GM06990 (cell line): ENCODE data around the gene DNASE2B.

Experiments used
- DNase-seq: peaks from one replicate; pipeline ENCODE4 v3.0.0-alpha.2; 2011; ENCODE audit not compliant: insufficient read length; ENCODE audit errors: extremely low read depth
- H3K27me3 ChIP-seq: replicated peaks from 2 replicates; pipeline ENCODE4 v1.6.0; 2011; ENCODE audit warnings: low read length; ENCODE audit not compliant: control insufficient read depth, insufficient read depth
- H3K36me3 ChIP-seq: 2 replicates; pipeline ENCODE4 v1.5.1; 2011; ENCODE audit warnings: low read length; ENCODE audit not compliant: control insufficient read depth, insufficient read depth
- H3K4me3 ChIP-seq: replicated peaks from 2 replicates; pipeline ENCODE4 v1.5.1; 2011; ENCODE audit warnings: low read depth, mild to moderate bottlenecking, control low read depth, low read length
- CTCF ChIP-seq: IDR thresholded peaks from 2 replicates; pipeline ENCODE4 v1.5.1; 2011; ENCODE audit warnings: low read length, control low read depth, mild to moderate bottlenecking, inconsistent platforms; ENCODE audit not compliant: insufficient read depth, poor library complexity, severe bottlenecking

The DNASE2B gene

GRCh38 chr1:84398175-84399155 lies at the start of gene DNASE2B:
DNASE2B (plus strand) TSS chr1:84398484; CDS start chr1:84398565, 81 bp downstream.
- no peaks in the 10 kb centered on the region for H3K27me3 ChIP-seq
- H3K4me3 ChIP-seq, result no peak within 1 kb of the TSS
- DNase-seq, result no peak
- no peaks in the 10 kb centered on the region for H3K36me3 ChIP-seq
- no peak for TF ChIP-seq CTCF

- DNase-seq, result no peak
- no peak for TF ChIP-seq CTCF
- H3K36me3 ChIP-seq, result no peaks in the 10 kb centered on the region
- no peaks in the 10 kb centered on the region; the same call in 1 of the 2 replicates for H3K27me3 ChIP-seq
- no peak overlapping the region for H3K4me3 ChIP-seq
Observed at GRCh38 chr1:84348759-84349158, 49.5 kb upstream of the DNASE2B start.

- Histone ChIP-seq H3K36me3 (no peaks in the 10 kb centered on the region), H3K4me3 (no peak overlapping the region), H3K27me3 (no peaks in the 10 kb centered on the region; the same call in 1 of the 2 replicates)
- no peak for TF ChIP-seq CTCF
- DNase-seq, result no peak
Observed at GRCh38 chr1:84350104-84350503, 48.2 kb upstream of the DNASE2B start.

- TF ChIP-seq CTCF, result no peak
- Histone ChIP-seq H3K27me3 (no peaks in the 10 kb centered on the region; the same call in 1 of the 2 replicates), H3K4me3 (no peak overlapping the region), H3K36me3 (no peaks in the 10 kb centered on the region)
- no peak for DNase-seq
Observed at GRCh38 chr1:84350550-84350949, 47.7 kb upstream of the DNASE2B start.

- Histone ChIP-seq H3K27me3 (no peaks in the 10 kb centered on the region; the same call in 1 of the 2 replicates), H3K36me3 (no peaks in the 10 kb centered on the region), H3K4me3 (no peak overlapping the region)
- TF ChIP-seq CTCF, result no peak
- DNase-seq, result no peak
Observed at GRCh38 chr1:84352298-84353106, 45.8 kb upstream of the DNASE2B start.
